Erythroblast (primary cell): Measurements from ENCODE around the gene LARGE1.

Source experiments
- GATA1 ChIP-seq: IDR thresholded peaks from 2 replicates; pipeline ENCODE4 v1.6.1; 2011; ENCODE audit warnings: low read depth, mild to moderate bottlenecking, control low read depth, low read length, moderate library complexity
- POLR2A ChIP-seq: IDR thresholded peaks from 2 replicates; pipeline ENCODE4 v1.6.1; 2011; ENCODE audit warnings: mild to moderate bottlenecking, low read length

DNA sequence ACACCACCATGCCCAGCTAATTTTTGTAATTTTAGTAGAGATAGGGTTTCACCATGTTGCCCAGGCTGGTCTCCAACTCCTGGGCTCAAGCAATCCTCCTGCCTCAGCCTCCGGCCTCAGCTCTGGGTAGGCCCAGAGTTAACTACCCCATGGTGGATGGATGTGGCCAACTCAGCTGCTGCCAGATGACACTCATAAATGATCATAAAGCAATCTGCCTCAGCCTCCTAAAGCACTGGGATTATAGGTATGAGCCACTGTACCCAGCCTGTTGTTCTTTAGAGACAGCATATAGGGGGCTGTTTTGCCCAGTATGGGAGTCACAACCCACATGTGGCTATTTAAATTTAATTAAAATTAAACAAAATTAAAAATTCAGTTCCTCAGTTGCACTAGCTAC is 54.3 kb downstream of the LARGE1 start:
- TF ChIP-seq POLR2A (no peak), GATA1 (no peak)
